ENCODE results near the gene GAB2.

DNA sequence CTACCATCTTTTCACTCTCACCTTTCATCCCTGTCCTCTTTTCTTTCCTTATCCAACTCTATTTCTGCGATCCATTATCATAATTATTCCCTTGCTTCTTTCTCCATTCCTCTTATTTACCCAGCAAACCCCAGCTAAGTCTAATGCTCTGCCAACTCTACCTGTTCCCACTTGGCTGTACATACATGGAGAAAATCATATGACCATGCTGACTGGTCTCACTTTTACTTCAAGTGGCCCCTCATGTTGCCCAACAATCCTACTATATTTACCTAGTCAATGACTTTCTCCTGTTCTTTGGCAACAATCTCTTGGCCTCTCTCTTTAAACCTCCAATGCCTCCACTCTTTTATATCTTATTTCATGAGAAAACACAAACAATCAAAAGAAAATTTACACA is 134.8 kb downstream of the GAB2 start:
- TF ChIP-seq, protein P1, sequence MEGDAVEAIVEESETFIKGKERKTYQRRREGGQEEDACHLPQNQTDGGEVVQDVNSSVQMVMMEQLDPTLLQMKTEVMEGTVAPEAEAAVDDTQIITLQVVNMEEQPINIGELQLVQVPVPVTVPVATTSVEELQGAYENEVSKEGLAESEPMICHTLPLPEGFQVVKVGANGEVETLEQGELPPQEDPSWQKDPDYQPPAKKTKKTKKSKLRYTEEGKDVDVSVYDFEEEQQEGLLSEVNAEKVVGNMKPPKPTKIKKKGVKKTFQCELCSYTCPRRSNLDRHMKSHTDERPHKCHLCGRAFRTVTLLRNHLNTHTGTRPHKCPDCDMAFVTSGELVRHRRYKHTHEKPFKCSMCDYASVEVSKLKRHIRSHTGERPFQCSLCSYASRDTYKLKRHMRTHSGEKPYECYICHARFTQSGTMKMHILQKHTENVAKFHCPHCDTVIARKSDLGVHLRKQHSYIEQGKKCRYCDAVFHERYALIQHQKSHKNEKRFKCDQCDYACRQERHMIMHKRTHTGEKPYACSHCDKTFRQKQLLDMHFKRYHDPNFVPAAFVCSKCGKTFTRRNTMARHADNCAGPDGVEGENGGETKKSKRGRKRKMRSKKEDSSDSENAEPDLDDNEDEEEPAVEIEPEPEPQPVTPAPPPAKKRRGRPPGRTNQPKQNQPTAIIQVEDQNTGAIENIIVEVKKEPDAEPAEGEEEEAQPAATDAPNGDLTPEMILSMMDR (IDR thresholded peaks at IDR 0.05) = no peak
- TF ChIP-seq EP300 (IDR thresholded peaks at IDR 0.05) = no peak
- TF ChIP-seq POLR2A (IDR thresholded peaks at IDR 0.05) = no peak
